Cardiac muscle cell (in vitro differentiated cells and primary cell): ENCODE data around the gene NEU2. TPM values are rescaled to one million over a fixed set of nuclear protein-coding genes. Genes with fewer than 3 reads are reported as not detected.

Source experiments
- DNase-seq, 2 donors: peaks; one replicate each; pipeline versions ENCODE4 v3.0.0 to v3.0.0-alpha.2; 2010 to 2017; ENCODE audit warnings: low read depth in 1 of 2, low spot score in 1 of 2
- H3K27ac ChIP-seq: fragments of 200-600 bp; sonication (generic); 2 replicates; pipeline ENCODE4 v1.5.1; 2016
- H3K27me3 ChIP-seq: fragments of 200-600 bp; sonication (generic); 2 replicates; pipeline ENCODE4 v1.6.0; 2016; ENCODE audit warnings: control low read depth
- H3K36me3 ChIP-seq: fragments of 200-600 bp; sonication (generic); 2 replicates; pipeline ENCODE4 v1.5.1; 2016; ENCODE audit warnings: control low read depth
- H3K4me1 ChIP-seq: fragments of 200-600 bp; sonication (generic); 2 replicates; pipeline ENCODE4 v1.8.1; 2017; ENCODE audit warnings: low read depth, mild to moderate bottlenecking, mixed run types
- H3K4me3 ChIP-seq: fragments of 200-600 bp; sonication (generic); 2 replicates; pipeline ENCODE4 v1.5.1; 2016; ENCODE audit warnings: mild to moderate bottlenecking
- H3K9me3 ChIP-seq: fragments of 200-600 bp; sonication (generic); 2 replicates; pipeline ENCODE4 v1.5.1; 2017; ENCODE audit warnings: low read depth, mild to moderate bottlenecking, control low read depth
- polyA plus RNA-seq: library from polyadenylated mRNA; unstranded; fragments of >200 nt; fragmentation: Nextera tagmentation; extraction: Ambion mirVana; gene quantifications from 2 replicates; pipeline ENCODE4 v1.2.1, GENCODE V29; 2016
- total RNA-seq: library from RNA; depleted of rRNA; stranded (reverse); fragments of >200 nt; gene quantifications from 2 replicates; pipeline ENCODE4 v1.2.3, GENCODE V29; 2016
- TF ChIP-seq, protein P1 (sequence below): IDR thresholded peaks from 2 replicates; pipeline ENCODE4 v1.5.1; 2012; ENCODE audit warnings: low read depth, mild to moderate bottlenecking, low read length

The NEU2 gene
- total and polyA plus RNA-seq, 2 experiments from 2014 or later = not detected

DNA sequence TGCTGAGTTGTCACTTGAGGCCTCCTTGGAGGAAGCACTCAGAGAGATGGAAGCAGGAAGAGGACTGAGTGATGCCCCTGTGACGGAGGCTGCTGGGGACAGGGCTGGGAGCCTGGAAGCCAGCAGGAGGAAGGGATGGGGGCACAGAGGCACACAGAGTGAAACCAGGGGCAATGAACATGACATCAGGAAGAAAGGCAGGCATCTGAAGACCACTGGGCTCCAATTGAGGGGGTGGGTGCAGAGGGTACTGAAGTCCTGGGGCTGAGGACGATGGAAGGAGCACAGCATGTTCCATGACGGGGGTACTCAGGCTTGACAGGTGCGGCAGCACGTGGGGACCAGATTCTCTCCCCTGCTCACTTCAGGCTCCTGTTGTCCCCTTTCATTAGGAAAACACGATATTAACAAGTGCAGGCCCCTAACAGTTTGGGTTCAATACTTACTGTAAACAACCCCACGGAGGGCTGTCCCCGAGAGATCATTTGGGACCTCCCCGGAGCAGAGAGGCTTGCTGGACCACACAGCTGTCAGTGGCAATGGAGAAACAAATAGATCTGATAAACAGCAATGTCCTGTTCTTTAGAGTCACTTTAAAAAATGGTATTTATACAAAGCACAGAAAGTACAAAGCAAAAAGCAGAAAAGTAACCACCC is 36.4 kb downstream of the NEU2 start:
- TF ChIP-seq, protein P1, sequence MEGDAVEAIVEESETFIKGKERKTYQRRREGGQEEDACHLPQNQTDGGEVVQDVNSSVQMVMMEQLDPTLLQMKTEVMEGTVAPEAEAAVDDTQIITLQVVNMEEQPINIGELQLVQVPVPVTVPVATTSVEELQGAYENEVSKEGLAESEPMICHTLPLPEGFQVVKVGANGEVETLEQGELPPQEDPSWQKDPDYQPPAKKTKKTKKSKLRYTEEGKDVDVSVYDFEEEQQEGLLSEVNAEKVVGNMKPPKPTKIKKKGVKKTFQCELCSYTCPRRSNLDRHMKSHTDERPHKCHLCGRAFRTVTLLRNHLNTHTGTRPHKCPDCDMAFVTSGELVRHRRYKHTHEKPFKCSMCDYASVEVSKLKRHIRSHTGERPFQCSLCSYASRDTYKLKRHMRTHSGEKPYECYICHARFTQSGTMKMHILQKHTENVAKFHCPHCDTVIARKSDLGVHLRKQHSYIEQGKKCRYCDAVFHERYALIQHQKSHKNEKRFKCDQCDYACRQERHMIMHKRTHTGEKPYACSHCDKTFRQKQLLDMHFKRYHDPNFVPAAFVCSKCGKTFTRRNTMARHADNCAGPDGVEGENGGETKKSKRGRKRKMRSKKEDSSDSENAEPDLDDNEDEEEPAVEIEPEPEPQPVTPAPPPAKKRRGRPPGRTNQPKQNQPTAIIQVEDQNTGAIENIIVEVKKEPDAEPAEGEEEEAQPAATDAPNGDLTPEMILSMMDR = no peak
- Histone ChIP-seq H3K9me3 (no peaks in the 10 kb centered on the region), H3K27me3 (no peaks in the 10 kb centered on the region), H3K36me3 (no peaks in the 10 kb centered on the region), H3K27ac (no peak overlapping the region), H3K4me3 (no peak overlapping the region), H3K4me1 (no peaks in the 10 kb centered on the region)
- DNase-seq = no peak

DNA sequence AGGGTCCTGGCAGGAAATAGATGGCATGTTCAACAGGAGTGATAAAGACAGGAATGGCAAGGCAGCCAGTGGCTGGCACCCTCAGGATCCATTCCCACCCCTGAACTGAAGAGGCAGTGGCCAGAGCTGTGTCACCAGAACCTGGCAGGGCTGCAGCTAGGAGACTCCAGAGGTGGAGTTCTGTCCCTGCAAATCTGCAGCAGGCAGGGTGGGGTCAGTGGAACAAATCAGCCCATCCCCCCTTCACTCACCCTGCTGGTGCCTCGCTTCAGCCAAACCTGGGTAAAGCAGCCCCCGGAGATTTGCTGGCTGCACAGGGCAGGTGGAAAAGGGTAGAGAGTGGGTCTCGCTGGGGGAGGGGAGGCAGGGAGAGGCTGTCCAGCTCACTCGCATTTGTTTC is 40.4 kb downstream of the NEU2 start:
- Histone ChIP-seq H3K36me3 (no peaks in the 10 kb centered on the region), H3K27ac (no peak overlapping the region), H3K27me3 (no peaks in the 10 kb centered on the region), H3K4me3 (no peak overlapping the region), H3K9me3 (no peaks in the 10 kb centered on the region), H3K4me1 (peaks cover 4% of the 10 kb centered on the region)
- DNase-seq = no peak
- TF ChIP-seq, protein P1 = no peak

DNA sequence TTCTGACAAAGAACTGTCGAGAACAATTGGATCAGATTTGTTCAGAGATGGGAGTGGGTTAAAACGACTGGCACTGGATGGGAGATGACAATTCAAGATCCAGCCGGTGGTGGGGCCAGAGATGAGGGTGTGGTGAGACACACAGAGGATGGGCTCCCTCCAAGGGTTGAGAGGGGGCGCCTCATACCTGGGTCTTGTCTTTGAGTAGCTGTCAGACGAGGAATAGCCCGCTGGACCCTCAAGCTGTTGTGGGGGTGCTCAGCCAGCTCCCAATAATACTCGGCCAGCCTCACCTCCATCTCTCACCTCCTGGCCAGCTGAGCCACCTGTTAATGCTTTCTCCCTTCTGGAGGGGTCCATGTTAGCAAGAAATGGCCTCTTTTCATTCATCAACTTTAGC is 41.6 kb downstream of the NEU2 start:
- no peak for DNase-seq
- Histone ChIP-seq H3K9me3 (no peaks in the 10 kb centered on the region), H3K27ac (no peak overlapping the region), H3K36me3 (no peaks in the 10 kb centered on the region), H3K4me3 (no peak overlapping the region), H3K4me1 (peaks cover 4% of the 10 kb centered on the region), H3K27me3 (no peaks in the 10 kb centered on the region)
- TF ChIP-seq, protein P1 = no peak

DNA sequence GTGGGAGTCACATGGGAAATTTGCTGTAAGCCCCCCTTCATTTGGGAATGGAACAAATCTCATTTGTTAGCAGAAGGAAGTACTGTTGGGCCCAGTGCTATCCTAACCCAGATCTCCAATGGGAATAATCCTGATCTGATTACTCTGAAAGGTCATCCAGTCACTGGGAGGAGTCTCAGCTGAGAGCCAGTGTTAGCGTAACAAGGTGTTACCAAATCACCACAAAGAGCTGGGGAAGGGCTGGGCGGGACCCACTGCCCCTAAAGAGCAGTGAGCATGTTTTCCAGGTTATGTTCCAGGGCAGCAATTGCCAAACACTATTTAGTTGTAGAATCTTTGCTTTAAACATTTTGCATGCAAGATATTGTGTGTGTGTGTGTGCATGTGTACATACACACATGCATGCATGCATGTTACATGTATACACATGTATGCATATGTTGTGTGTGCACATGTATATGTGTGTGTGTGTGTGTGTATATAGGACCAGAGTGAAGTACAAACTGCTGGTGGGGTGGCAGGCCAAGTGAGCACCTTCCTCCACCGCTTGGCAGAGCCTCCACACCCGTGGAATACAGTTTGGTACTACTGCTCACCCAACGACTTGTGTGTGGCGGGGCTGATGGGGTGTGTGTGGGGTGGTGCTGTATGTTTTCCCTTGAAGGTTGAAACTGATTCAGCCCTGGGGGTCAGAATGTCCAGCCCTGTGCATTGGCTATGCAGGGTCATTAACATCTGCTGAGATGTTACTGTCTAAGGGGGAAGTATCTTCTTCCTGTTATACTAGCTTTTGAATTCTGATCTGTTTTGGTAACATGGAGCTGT is 42.9 kb downstream of the NEU2 start:
- no peak overlapping the region for H3K4me3 ChIP-seq
- H3K27ac ChIP-seq = no peak overlapping the region
- H3K9me3 ChIP-seq = no peaks in the 10 kb centered on the region
- H3K27me3 ChIP-seq = no peaks in the 10 kb centered on the region
- no peaks in the 10 kb centered on the region for H3K36me3 ChIP-seq
- H3K4me1 ChIP-seq = peaks cover 4% of the 10 kb centered on the region
- no peak for DNase-seq
- TF ChIP-seq, protein P1 = no peak

DNA sequence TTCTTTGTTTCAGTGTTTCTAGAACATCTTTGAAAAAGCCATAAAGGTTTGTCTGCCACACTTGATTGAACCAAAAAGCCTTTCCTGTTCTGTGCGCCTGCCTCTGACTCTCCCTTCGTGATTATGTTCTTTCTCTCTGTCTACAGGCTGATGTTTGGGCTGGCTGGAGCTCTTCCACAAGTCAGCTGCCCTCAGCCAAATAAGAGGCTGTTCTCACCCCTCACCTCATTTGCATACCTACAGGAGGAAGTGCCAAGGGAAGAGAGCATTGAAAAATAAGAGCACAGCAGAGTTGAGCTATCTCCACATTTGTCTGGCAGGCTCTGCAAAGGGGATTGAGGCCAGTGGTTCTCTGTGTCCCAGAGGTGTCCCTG is 43.5 kb downstream of the NEU2 start:
- DNase-seq = no peak
- Histone ChIP-seq H3K27ac (no peak overlapping the region), H3K9me3 (no peaks in the 10 kb centered on the region), H3K4me3 (no peak overlapping the region), H3K4me1 (peaks cover 4% of the 10 kb centered on the region), H3K27me3 (no peaks in the 10 kb centered on the region), H3K36me3 (no peaks in the 10 kb centered on the region)
- TF ChIP-seq, protein P1 = no peak
